ENCODE results near the gene ZCCHC14. TPM values are rescaled to one million over a fixed set of nuclear protein-coding genes. Genes with fewer than 3 reads are reported as not detected.

ZCCHC14 gene
- total and polyA plus RNA-seq, 2 donors (not counting 1 experiment from before 2014, with no cell fraction given), result 0.70 to 4.4 TPM

DNA sequence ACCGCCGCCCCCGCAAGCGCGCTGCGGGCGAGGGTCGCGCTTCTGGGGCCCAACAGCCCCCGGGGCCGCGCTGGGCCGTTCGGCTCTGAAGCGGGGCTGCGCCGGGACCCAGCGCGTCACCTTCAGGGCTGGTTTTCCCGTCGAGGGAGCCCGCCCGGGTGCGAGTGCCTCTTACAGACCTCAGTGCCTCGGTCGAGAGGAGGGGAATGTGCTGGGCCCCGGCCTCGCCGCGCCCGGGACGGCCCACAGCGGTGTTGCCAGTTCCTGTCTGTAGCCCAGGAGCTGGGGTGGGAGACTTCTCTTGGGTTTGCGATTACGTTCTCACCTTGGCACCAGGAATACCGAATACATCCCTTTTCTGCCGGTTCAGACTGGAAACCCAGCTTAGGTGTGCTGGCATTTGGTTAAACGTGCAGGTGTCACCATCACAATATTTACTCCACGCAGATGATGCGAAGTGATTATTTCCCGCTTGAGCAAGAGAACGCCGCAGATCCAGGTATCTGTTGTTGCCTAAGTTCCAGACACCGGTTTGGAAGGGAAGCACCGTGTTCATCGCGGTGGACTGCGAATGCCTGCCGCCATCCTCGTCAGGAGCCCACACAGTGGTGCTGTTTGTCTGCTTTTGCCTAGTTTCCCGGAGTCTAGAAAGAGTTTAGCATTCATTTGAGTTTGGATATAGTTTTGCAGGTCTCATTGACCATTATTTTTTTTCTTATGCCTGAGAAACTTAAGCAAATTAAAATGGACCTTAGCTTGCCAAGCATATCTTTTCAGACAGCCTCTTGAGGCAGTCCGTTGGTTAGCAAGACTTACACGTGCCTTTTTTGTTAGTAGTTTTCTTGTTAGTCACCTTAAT is 99.8 kb downstream of the ZCCHC14 start:
- peaks cover 49% of the 10 kb centered on the region for H3K4me1 Mint-ChIP-seq
- H3K9me3 Mint-ChIP-seq (ENCODE audit: insufficient read depth), result no peaks in the 10 kb centered on the region
- ATAC-seq (ENCODE audit: low read depth) (no peak), DNase-seq (peak; percentile 63)
- peaks cover 54% of the 10 kb centered on the region for H3K79me2 ChIP-seq (ENCODE audit: control insufficient read depth, insufficient read depth, low read length)
- CTCF ChIA-PET, result interaction anchor here (1.1 to 4.2 kb wide), 4 partner anchors 10 to 242 kb away, joined by 4 to 52 read pairs (median 26); partner anchors contain the start of genes C16orf95 and FBXO31
- POLR2A ChIA-PET, result interaction anchor here (0.5 to 4.0 kb wide), 3 partner anchors 10 to 75 kb away, joined by 3 to 23 read pairs (median 3); partner anchors contain the start of gene FBXO31
- H3K27me3 ChIP-seq (replicated peaks in 1 of 4; ENCODE audit: control extremely low read depth in 1 of 4, control insufficient read depth in 3 of 4, insufficient read depth in 4 of 4, low read length in 3 of 4), result no peaks in the 10 kb centered on the region
- peaks cover 34 to 41% of the 10 kb centered on the region in 2 donors for H3K4me1 ChIP-seq (ENCODE audit: control insufficient read depth in 2 of 2, insufficient read depth in 2 of 2, low read length in 2 of 2)
- TF ChIP-seq CTCF (IDR thresholded peaks at IDR 0.05) (no peak), EZH2 (IDR thresholded peaks at IDR 0.05; ENCODE audit: borderline replicate concordance, insufficient read depth, low read depth, low read length, poor library complexity, severe bottlenecking) (no peak)
- peak overlapping the region; percentile 94 for H3K4me3 Mint-ChIP-seq
- peak overlapping the region; percentile 91 for H3K27ac Mint-ChIP-seq
- intact Hi-C loops (cut with micrococcal nuclease), result loop anchor here (1.0 to 2.0 kb wide), 3 partner anchors 10 to 374 kb away; partner anchors contain the start of genes C16orf95 and FBXO31
- H3K36me3 ChIP-seq (replicated peaks in 1 of 2; ENCODE audit: control extremely low read depth in 1 of 2, control insufficient read depth in 1 of 2, extremely low read depth in 1 of 2, insufficient read depth in 2 of 2, low read length in 1 of 2), result no peaks in the 10 kb centered on the region
- no peaks in the 10 kb centered on the region for H3K9me3 ChIP-seq (ENCODE audit: control extremely low read depth in 1 of 3, control insufficient read depth in 2 of 3, insufficient read depth in 1 of 3, low read length in 2 of 3)
- H3K27me3 Mint-ChIP-seq, result no peaks in the 10 kb centered on the region
- WGBS (ENCODE audit: insufficient coverage), result 2% methylated on average over 47 of the region's 53 CpGs
- no peak overlapping the region for H2AFZ ChIP-seq (ENCODE audit: insufficient read depth, low read depth, low read length, poor library complexity, severe bottlenecking)
- peak overlapping the region; percentile 38 to 95 for H3K27ac ChIP-seq (ENCODE audit: low read length in 2 of 2)
- H3K4me3 ChIP-seq (ENCODE audit: control extremely low read depth in 1 of 5, extremely low read depth in 1 of 5, insufficient read depth in 1 of 5, low read depth in 2 of 5, low read length in 4 of 5), result peak overlapping the region; percentile 57 to 79 (median 68)
- H3K4me2 ChIP-seq (replicated peaks; ENCODE audit: low read depth, low read length, poor library complexity, severe bottlenecking), result peak overlapping the region; percentile 87
- H4K20me1 ChIP-seq (ENCODE audit: control insufficient read depth, insufficient read depth, low read length, poor library complexity, severe bottlenecking), result peaks cover 54% of the 10 kb centered on the region
- H3K9ac ChIP-seq (ENCODE audit: low read length), result peak overlapping the region; percentile 76

Data from B cell (primary cell).